Activated T-helper 2 cell treated with anti-CD3 and anti-CD28 coated beads, Interferon-gamma antibody, Interleukin-2, Interleukin-4, amounts not matched to agents 10 μg/mL and 5 μg/mL and 100 μg/mL, durations not matched to agents 14 hours and 24 hours and 36 hours (primary cell): Measurements from ENCODE around the gene MYO16. TPM values are rescaled to one million over a fixed set of nuclear protein-coding genes. Genes with fewer than 3 reads are reported as not detected.

Experiments used
- DNase-seq: peaks from one replicate; pipeline ENCODE4 v3.0.0; 2021; ENCODE audit warnings: low spot score
- H3K27ac Mint-ChIP-seq: one replicate; pipeline ENCODE4 v1.8.0; 2021; ENCODE audit warnings: mixed read lengths
- H3K27me3 Mint-ChIP-seq: one replicate; pipeline ENCODE4 v1.8.0; 2021; ENCODE audit warnings: low read depth, mixed read lengths
- H3K36me3 Mint-ChIP-seq: one replicate; pipeline ENCODE4 v1.8.0; 2021; ENCODE audit warnings: low read depth, mixed read lengths
- H3K4me1 Mint-ChIP-seq: one replicate; pipeline ENCODE4 v1.8.0; 2021; ENCODE audit warnings: low read depth, mixed read lengths
- H3K4me3 Mint-ChIP-seq: one replicate; pipeline ENCODE4 v1.8.0; 2021; ENCODE audit warnings: low read depth, mild to moderate bottlenecking, moderate library complexity, mixed read lengths
- H3K9me3 Mint-ChIP-seq: one replicate; pipeline ENCODE4 v1.8.0; 2021; ENCODE audit warnings: mixed read lengths
- intact Hi-C: fragments of 100-400 bp; cut with micrococcal nuclease; formaldehyde crosslinking; loops from one replicate; pipeline ENCODE4 v1.15.1; 2023
- total RNA-seq: library from RNA; stranded (reverse); gene quantifications from 2 replicates; pipeline ENCODE4 v1.2.3, GENCODE V29; 2022

MYO16 gene
- total RNA-seq, 1 donor from 2014 or later = not detected

- Mint-ChIP-seq H3K9me3 (no peaks in the 10 kb centered on the region), H3K27ac (no peak overlapping the region), H3K27me3 (no peaks in the 10 kb centered on the region), H3K4me1 (no peaks in the 10 kb centered on the region), H3K4me3 (no peak overlapping the region), H3K36me3 (no peaks in the 10 kb centered on the region)
- intact Hi-C loops = no loop called here
- DNase-seq = no peak
Measured at GRCh38 chr13:108851660-108852059, 222.2 kb downstream of the MYO16 start.

DNA sequence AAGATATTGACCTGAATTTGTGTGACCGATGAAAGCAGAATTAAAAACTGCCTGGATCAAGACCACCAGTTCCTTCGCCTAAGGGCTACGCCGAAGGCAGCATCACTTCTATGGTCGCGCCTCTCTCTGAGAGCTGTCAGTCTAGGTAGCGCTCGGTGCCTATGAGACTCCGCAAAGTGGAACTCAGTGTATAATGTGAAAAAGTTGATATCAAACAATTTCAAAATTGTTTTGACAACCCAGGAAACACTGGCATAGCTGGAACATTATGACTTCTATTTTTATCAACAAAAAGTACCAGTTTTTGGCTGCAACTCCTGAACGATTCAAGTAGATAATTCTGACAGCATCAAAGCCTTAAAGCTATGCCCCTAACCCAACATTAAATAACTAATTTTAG lies 223.6 kb downstream of the MYO16 start:
- Mint-ChIP-seq H3K4me1 (no peaks in the 10 kb centered on the region), H3K9me3 (no peaks in the 10 kb centered on the region), H3K36me3 (no peaks in the 10 kb centered on the region), H3K27ac (no peak overlapping the region), H3K4me3 (no peak overlapping the region), H3K27me3 (no peaks in the 10 kb centered on the region)
- intact Hi-C loops = no loop called here
- no peak for DNase-seq

GRCh38 chr13:108855737-108856387 lies 226.5 kb downstream of the MYO16 start:
- Mint-ChIP-seq H3K9me3 (no peaks in the 10 kb centered on the region), H3K4me3 (no peak overlapping the region), H3K27ac (no peak overlapping the region), H3K36me3 (no peaks in the 10 kb centered on the region), H3K27me3 (no peaks in the 10 kb centered on the region), H3K4me1 (no peaks in the 10 kb centered on the region)
- intact Hi-C loops = no loop called here
- DNase-seq = no peak

GRCh38 chr13:108858676-108859075 lies 229.3 kb downstream of the MYO16 start:
- no peak for DNase-seq
- Mint-ChIP-seq H3K4me3 (no peak overlapping the region), H3K4me1 (no peaks in the 10 kb centered on the region), H3K27ac (no peak overlapping the region), H3K36me3 (no peaks in the 10 kb centered on the region), H3K9me3 (no peaks in the 10 kb centered on the region), H3K27me3 (no peaks in the 10 kb centered on the region)
- intact Hi-C loops = no loop called here

GRCh38 chr13:108859197-108860012 lies 230.0 kb downstream of the MYO16 start:
- intact Hi-C loops = no loop called here

DNA sequence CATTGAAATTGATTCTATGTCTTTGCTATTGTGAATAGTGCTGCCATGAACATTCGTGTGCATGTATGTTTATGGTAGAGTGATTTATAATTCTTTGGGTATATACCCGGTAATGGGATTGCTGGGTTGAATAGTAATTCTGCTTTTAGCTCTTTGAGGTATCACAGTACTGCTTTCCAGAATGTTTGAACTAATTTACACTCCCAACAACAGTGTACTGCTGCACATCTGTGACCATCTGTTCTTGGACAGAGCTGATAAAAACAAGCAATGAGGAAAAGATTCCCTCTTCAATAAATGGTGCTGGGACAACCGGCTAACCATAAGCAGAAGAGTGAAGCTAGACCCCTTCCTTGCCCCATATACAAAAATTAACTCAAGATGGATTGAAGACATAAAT lies 231.0 kb downstream of the MYO16 start:
- DNase-seq = no peak
- Mint-ChIP-seq H3K27me3 (no peaks in the 10 kb centered on the region), H3K9me3 (no peaks in the 10 kb centered on the region), H3K36me3 (no peaks in the 10 kb centered on the region), H3K4me3 (no peak overlapping the region), H3K4me1 (no peaks in the 10 kb centered on the region), H3K27ac (no peak overlapping the region)
- intact Hi-C loops = no loop called here

More at GRCh38 chr13:108859197-108860012, 230.0 kb downstream of the MYO16 start:
- Mint-ChIP-seq H3K36me3 (no peaks in the 10 kb centered on the region), H3K27me3 (no peaks in the 10 kb centered on the region), H3K4me1 (no peaks in the 10 kb centered on the region), H3K4me3 (no peak overlapping the region), H3K9me3 (no peaks in the 10 kb centered on the region), H3K27ac (no peak overlapping the region)
- no peak for DNase-seq

- H3K4me1 Mint-ChIP-seq = no peaks in the 10 kb centered on the region
- DNase-seq = no peak
Measured at GRCh38 chr13:108877300-108877699, 247.9 kb downstream of the MYO16 start.

DNA sequence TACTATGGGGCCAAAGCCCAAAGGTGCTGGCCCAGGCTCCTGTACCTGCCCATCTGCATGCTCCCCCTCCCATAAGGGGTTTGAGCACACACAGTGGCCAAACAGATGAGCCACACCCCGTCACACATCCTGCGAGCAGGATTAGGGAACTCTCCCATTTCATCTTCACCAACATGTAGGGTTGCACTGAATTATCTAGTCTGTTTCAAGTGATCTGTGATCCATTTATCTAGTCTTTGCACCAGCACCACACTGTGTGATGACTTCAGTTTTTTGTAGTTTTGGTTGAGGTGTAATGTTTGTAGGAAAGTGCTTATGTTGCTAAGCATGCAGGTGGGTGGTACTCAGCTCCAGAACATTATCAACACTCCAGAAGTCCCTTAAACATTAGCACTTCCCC lies 249.3 kb downstream of the MYO16 start:
- intact Hi-C loops = no loop called here
- H3K4me3 Mint-ChIP-seq = no peak overlapping the region
- H3K27me3 Mint-ChIP-seq = no peaks in the 10 kb centered on the region
- H3K9me3 Mint-ChIP-seq = no peaks in the 10 kb centered on the region
- H3K4me1 Mint-ChIP-seq = no peaks in the 10 kb centered on the region
- H3K27ac Mint-ChIP-seq = no peak overlapping the region
- H3K36me3 Mint-ChIP-seq = no peaks in the 10 kb centered on the region
- DNase-seq = no peak

More at GRCh38 chr13:108877300-108877699, 247.9 kb downstream of the MYO16 start:
- intact Hi-C loops = no loop called here
- Mint-ChIP-seq H3K27ac (no peak overlapping the region), H3K9me3 (no peaks in the 10 kb centered on the region), H3K27me3 (no peaks in the 10 kb centered on the region), H3K4me3 (no peak overlapping the region), H3K36me3 (no peaks in the 10 kb centered on the region)

GRCh38 chr13:108889324-108889984 lies 260.0 kb downstream of the MYO16 start:
- Mint-ChIP-seq H3K27me3 (peaks cover 12% of the 10 kb centered on the region), H3K4me3 (no peak overlapping the region), H3K9me3 (no peaks in the 10 kb centered on the region), H3K4me1 (no peaks in the 10 kb centered on the region), H3K27ac (no peak overlapping the region), H3K36me3 (no peaks in the 10 kb centered on the region)
- no peak for DNase-seq
- intact Hi-C loops = no loop called here

DNA sequence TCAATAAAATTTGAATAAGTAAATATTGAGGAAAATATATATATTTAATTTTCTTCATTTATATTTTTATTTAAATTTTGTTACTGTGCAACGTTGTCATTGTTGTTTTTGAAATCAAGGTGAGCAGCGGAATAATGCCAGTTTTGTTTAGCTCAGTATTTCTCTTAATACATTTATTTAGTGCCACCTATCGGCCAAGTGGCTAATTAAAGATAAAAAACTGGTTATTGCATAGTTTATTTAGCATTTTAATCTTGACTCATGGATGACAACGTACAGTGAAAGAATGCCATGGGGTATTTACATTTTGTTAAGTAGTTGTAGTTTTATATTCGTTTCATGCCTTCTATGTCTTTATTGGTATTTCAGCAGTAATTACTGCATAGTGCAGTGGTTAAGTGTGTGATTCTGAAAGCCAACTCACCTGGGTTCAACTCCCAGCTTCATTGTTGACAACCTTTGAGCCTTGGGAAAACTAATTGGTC lies 265.9 kb downstream of the MYO16 start:
- Mint-ChIP-seq H3K9me3 (no peaks in the 10 kb centered on the region), H3K36me3 (no peaks in the 10 kb centered on the region), H3K4me1 (peaks cover 11% of the 10 kb centered on the region), H3K27ac (no peak overlapping the region), H3K4me3 (no peak overlapping the region), H3K27me3 (peaks cover 14% of the 10 kb centered on the region)
- intact Hi-C loops = no loop called here
- no peak for DNase-seq

DNA sequence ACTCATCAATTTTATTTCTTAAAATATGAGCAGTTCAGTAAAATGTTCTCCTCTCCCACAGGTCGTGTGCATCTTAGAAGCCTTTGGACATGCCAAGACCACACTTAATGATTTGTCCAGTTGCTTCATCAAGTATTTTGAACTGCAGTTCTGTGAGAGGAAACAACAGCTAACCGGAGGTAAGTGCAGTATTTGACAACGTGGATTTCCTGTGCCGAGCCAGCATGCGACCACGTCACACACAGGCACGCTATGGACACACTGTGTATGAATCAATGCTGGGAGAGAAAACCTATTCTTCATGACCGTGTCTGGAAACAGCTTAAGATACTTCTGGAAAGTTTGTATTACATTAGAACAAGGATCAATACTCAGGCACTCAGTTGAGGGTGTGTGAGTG lies 268.5 kb downstream of the MYO16 start:
- Mint-ChIP-seq H3K4me3 (no peak overlapping the region), H3K9me3 (no peaks in the 10 kb centered on the region), H3K36me3 (no peaks in the 10 kb centered on the region), H3K27ac (peak overlapping the region; percentile 29), H3K27me3 (peaks cover 13% of the 10 kb centered on the region), H3K4me1 (peaks cover 11% of the 10 kb centered on the region)
- intact Hi-C loops = loop anchor here (2.0 kb wide), 1 partner anchor 671 kb away; no protein-coding TSS in a partner anchor
- DNase-seq = peak; percentile 15

- intact Hi-C loops = no loop called here
- Mint-ChIP-seq H3K36me3 (no peaks in the 10 kb centered on the region), H3K27ac (no peak overlapping the region), H3K4me1 (peaks cover 6% of the 10 kb centered on the region), H3K9me3 (no peaks in the 10 kb centered on the region), H3K4me3 (no peak overlapping the region), H3K27me3 (peaks cover 8% of the 10 kb centered on the region)
- no peak for DNase-seq
Measured at GRCh38 chr13:108902405-108903155, 273.2 kb downstream of the MYO16 start.
